OCI-LY7 (cell line): ENCODE data around the gene FMO2. TPM values are rescaled to one million over a fixed set of nuclear protein-coding genes. Genes with fewer than 3 reads are reported as not detected.

Experiments
- BruUV-seq: library from RNA; stranded (reverse); fragments of 400-500 nt; replicated peaks from 2 replicates; lab custom pipeline; 2021; lab: Mats Ljungman, UMichigan
- CTCF ChIA-PET: fragments of 300-600 bp; sonication (Branson Sonifier 250); formaldehyde crosslinking; loops from one replicate; lab custom pipeline; 2022; ENCODE audit warnings: antibody characterized with exemption; ENCODE audit not compliant: unreplicated experiment; lab: Charles Lee
- POLR2A ChIA-PET: fragments of 300-600 bp; sonication (Branson Sonifier 250); formaldehyde crosslinking; loops from one replicate; lab custom pipeline; 2022; ENCODE audit warnings: antibody characterized with exemption; lab: Charles Lee
- DNase-seq: peaks from one replicate; pipeline ENCODE4 v3.0.0-alpha.2; 2015; ENCODE audit warnings: low spot score
- H2AFZ ChIP-seq: fragments of 200-600 bp; sonication (generic), shearing (Covaris generic); 2 replicates; pipeline ENCODE4 v1.6.1; 2014; ENCODE audit warnings: mild to moderate bottlenecking, antibody characterized with exemption, low read length, moderate library complexity
- H3K27ac ChIP-seq: fragments of 200-600 bp; sonication (generic); 2 replicates; pipeline ENCODE4 v1.5.1; 2014; ENCODE audit warnings: mixed run types, low read depth, mild to moderate bottlenecking, moderate library complexity, low read length, inconsistent platforms; ENCODE audit not compliant: poor library complexity, severe bottlenecking
- H3K36me3 ChIP-seq: fragments of 200-600 bp; sonication (generic); 2 replicates; pipeline ENCODE4 v1.6.1; 2014; ENCODE audit warnings: mild to moderate bottlenecking, antibody characterized with exemption, low read length, moderate library complexity, mixed read lengths; ENCODE audit not compliant: insufficient read depth
- H3K4me1 ChIP-seq: fragments of 200-600 bp; sonication (generic); 2 replicates; pipeline ENCODE4 v1.5.1; 2014; ENCODE audit warnings: mild to moderate bottlenecking, low read length; ENCODE audit not compliant: insufficient read depth, poor library complexity, severe bottlenecking
- H3K4me2 ChIP-seq: fragments of 200-600 bp; sonication (generic); 2 replicates; pipeline ENCODE4 v1.6.1; 2014; ENCODE audit warnings: mild to moderate bottlenecking, low read length
- H3K4me3 ChIP-seq: fragments of 200-600 bp; sonication (generic); 2 replicates; pipeline ENCODE4 v1.5.1; 2014; ENCODE audit warnings: mild to moderate bottlenecking, low read depth, low read length; ENCODE audit not compliant: poor library complexity, severe bottlenecking
- H3K79me2 ChIP-seq: fragments of 200-600 bp; sonication (generic); 2 replicates; pipeline ENCODE4 v1.6.1; 2016; ENCODE audit warnings: low read depth, mild to moderate bottlenecking, low read length, moderate library complexity, mixed read lengths; ENCODE audit not compliant: insufficient read depth
- H3K9me2 ChIP-seq: fragments of 200-600 bp; sonication (generic); 2 replicates; pipeline ENCODE4 v1.6.1; 2016; ENCODE audit warnings: mild to moderate bottlenecking, low read length, mixed read lengths; ENCODE audit not compliant: insufficient read depth
- H3K9me3 ChIP-seq: fragments of 200-600 bp; sonication (generic); 2 replicates; pipeline ENCODE4 v1.6.1; 2014; ENCODE audit warnings: mild to moderate bottlenecking, mixed run types, low read length, mixed read lengths
- H4K20me1 ChIP-seq: fragments of 200-600 bp; sonication (generic); 2 replicates; pipeline ENCODE4 v1.6.1; 2014; ENCODE audit warnings: mild to moderate bottlenecking, antibody characterized with exemption, low read length, moderate library complexity, mixed read lengths; ENCODE audit not compliant: insufficient read depth
- EZH2phosphoT487 ChIP-seq: fragments of 200-600 bp; sonication (generic); IDR thresholded peaks from 2 replicates; pipeline ENCODE4 v1.6.1; 2018; ENCODE audit warnings: low read depth, borderline replicate concordance, mild to moderate bottlenecking, mixed run types, antibody characterized with exemption, low read length, moderate library complexity, mixed read lengths
- intact Hi-C: fragments of 100-400 bp; cut with micrococcal nuclease; formaldehyde crosslinking; loops from one replicate; pipeline ENCODE4 v1.10.0; 2022; ENCODE audit not compliant: unreplicated experiment
- total RNA-seq, 2 experiments: library from RNA; depleted of rRNA in 1 of 2; stranded (reverse); fragments of >200 nt in 1 of 2; shearing (Covaris generic) in 1 of 2; gene quantifications; 2 replicates each; pipeline ENCODE4 v1.2.3, GENCODE V29; 2014 to 2022
- TF ChIP-seq, protein P1 (sequence below): fragments of 200-600 bp; sonication (generic); conservative IDR thresholded peaks from 2 replicates; pipeline ENCODE4 v1.5.1; 2014; ENCODE audit warnings: mild to moderate bottlenecking, antibody characterized with exemption, low read length, moderate library complexity, mixed read lengths

Gene FMO2
- total RNA-seq, 2 experiments from 2014 or later = not detected

DNA sequence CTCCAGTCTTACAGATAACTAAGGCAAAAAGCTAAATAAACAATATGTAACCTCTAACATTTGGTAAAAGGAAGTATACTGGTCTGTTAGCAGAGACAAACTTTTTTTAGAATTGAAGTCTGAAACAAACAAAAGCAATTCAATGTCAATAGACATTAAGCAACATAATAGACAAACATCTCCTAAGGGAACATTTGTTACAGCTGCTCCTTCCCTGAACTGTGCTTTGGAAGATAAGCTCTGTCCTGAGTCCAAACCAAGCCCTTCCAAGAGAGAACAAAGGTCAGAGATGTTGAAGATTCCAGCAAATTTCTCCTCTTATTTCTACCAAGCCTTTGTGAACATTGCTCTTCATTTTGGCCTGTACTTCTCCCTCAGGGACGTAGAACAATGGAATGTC is 25.3 kb downstream of the FMO2 start:
- H3K9me2 ChIP-seq = no peaks in the 10 kb centered on the region
- no peak overlapping the region for H2AFZ ChIP-seq
- no peak overlapping the region for H3K27ac ChIP-seq
- H4K20me1 ChIP-seq = no peaks in the 10 kb centered on the region
- no TSS peak for BruUV-seq
- peaks cover 8% of the 10 kb centered on the region for H3K4me1 ChIP-seq
- CTCF ChIA-PET = no interaction called here
- H3K9me3 ChIP-seq = no peaks in the 10 kb centered on the region
- DNase-seq = no peak
- H3K4me2 ChIP-seq = no peak overlapping the region
- POLR2A ChIA-PET = interaction anchor here (1.0 to 1.3 kb wide), 2 partner anchors 13 to 1211 kb away, joined by 3 to 4 read pairs; no protein-coding TSS in a partner anchor
- H3K36me3 ChIP-seq = no peaks in the 10 kb centered on the region
- H3K4me3 ChIP-seq = no peak overlapping the region
- intact Hi-C loops = no loop called here
- no peak for TF ChIP-seq EZH2phosphoT487
- TF ChIP-seq, protein P1, sequence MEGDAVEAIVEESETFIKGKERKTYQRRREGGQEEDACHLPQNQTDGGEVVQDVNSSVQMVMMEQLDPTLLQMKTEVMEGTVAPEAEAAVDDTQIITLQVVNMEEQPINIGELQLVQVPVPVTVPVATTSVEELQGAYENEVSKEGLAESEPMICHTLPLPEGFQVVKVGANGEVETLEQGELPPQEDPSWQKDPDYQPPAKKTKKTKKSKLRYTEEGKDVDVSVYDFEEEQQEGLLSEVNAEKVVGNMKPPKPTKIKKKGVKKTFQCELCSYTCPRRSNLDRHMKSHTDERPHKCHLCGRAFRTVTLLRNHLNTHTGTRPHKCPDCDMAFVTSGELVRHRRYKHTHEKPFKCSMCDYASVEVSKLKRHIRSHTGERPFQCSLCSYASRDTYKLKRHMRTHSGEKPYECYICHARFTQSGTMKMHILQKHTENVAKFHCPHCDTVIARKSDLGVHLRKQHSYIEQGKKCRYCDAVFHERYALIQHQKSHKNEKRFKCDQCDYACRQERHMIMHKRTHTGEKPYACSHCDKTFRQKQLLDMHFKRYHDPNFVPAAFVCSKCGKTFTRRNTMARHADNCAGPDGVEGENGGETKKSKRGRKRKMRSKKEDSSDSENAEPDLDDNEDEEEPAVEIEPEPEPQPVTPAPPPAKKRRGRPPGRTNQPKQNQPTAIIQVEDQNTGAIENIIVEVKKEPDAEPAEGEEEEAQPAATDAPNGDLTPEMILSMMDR = no peak
- H3K79me2 ChIP-seq = no peaks in the 10 kb centered on the region

- CTCF ChIA-PET = no interaction called here
- peak; percentile 20 for DNase-seq
- H3K9me2 ChIP-seq = no peaks in the 10 kb centered on the region
- no peaks in the 10 kb centered on the region for H4K20me1 ChIP-seq
- H3K36me3 ChIP-seq = no peaks in the 10 kb centered on the region
- no peak overlapping the region for H3K4me2 ChIP-seq
- no TSS peak for BruUV-seq
- intact Hi-C loops = no loop called here
- no peak overlapping the region for H3K4me3 ChIP-seq
- POLR2A ChIA-PET = interaction anchor here (0.6 to 1.6 kb wide), 3 partner anchors 14 to 1065 kb away, joined by 3 to 9 read pairs (median 6); no protein-coding TSS in a partner anchor
- peaks cover 8% of the 10 kb centered on the region for H3K4me1 ChIP-seq
- H3K79me2 ChIP-seq = no peaks in the 10 kb centered on the region
- H3K27ac ChIP-seq = no peak overlapping the region
- no peaks in the 10 kb centered on the region for H3K9me3 ChIP-seq
- TF ChIP-seq EZH2phosphoT487 = no peak
- TF ChIP-seq, protein P1 = no peak
- no peak overlapping the region for H2AFZ ChIP-seq
These were observed 27.7 kb downstream of the FMO2 start for GRCh38 chr1:171212607-171213351.
